CD4-positive, alpha-beta memory T cell (primary cell): Measurements from ENCODE around the gene EEF1E1. TPM values are rescaled to one million over a fixed set of nuclear protein-coding genes. Genes with fewer than 3 reads are reported as not detected.

Experiments used
- CTCF ChIA-PET: fragments of 350-600 bp; sonication (Branson Sonifier 250); formaldehyde crosslinking; loops from one replicate; lab custom pipeline; 2021; ENCODE audit warnings: inconsistent platforms; ENCODE audit not compliant: partially characterized antibody; lab: Charles Lee
- POLR2A ChIA-PET: fragments of 350-600 bp; sonication (Branson Sonifier 250); formaldehyde crosslinking; loops from one replicate; lab custom pipeline; 2021; ENCODE audit not compliant: partially characterized antibody; lab: Charles Lee
- DNase-seq, 5 donors: peaks; one replicate each; pipeline versions ENCODE4 v3.0.0 to v3.0.0-alpha.2; 2020 to 2022; ENCODE audit warnings: mixed read lengths in 1 of 5
- H3K27ac ChIP-seq: one replicate; pipeline ENCODE4 v1.7.0; 2013; ENCODE audit warnings: low read depth, low read length
- H3K27me3 ChIP-seq: 2 replicates; pipeline ENCODE4 v1.7.0; 2013; ENCODE audit warnings: mild to moderate bottlenecking, low read length, moderate library complexity; ENCODE audit not compliant: insufficient read depth
- H3K36me3 ChIP-seq: 2 replicates; pipeline ENCODE4 v1.7.0; 2013; ENCODE audit warnings: mild to moderate bottlenecking, low read length, moderate library complexity; ENCODE audit not compliant: insufficient read depth
- H3K4me1 ChIP-seq: 2 replicates; pipeline ENCODE4 v1.7.0; 2013; ENCODE audit warnings: mild to moderate bottlenecking, low read length, moderate library complexity; ENCODE audit not compliant: insufficient read depth
- H3K4me3 ChIP-seq, 2 donors: one replicate each; pipeline ENCODE4 v1.7.0; 2013; ENCODE audit warnings: low read length in 2 of 2, mild to moderate bottlenecking in 1 of 2
- H3K9me3 ChIP-seq, 2 donors: one replicate each; pipeline ENCODE4 v1.7.0; 2013; ENCODE audit warnings: low read length in 2 of 2, control low read depth in 1 of 2; ENCODE audit not compliant: control insufficient read depth in 1 of 2
- H3K27ac Mint-ChIP-seq, 7 donors: one replicate each; pipeline ENCODE4 v1.8.0; 2020 to 2021; ENCODE audit warnings: mixed read lengths in 7 of 7, mild to moderate bottlenecking in 6 of 7, inconsistent platforms in 3 of 7, moderate library complexity in 3 of 7
- H3K27me3 Mint-ChIP-seq, 2 donors: one replicate each; pipeline ENCODE4 v1.8.0; 2020 to 2021; ENCODE audit warnings: mixed read lengths in 2 of 2
- H3K36me3 Mint-ChIP-seq, 2 donors: one replicate each; pipeline ENCODE4 v1.8.0; 2020 to 2021; ENCODE audit warnings: mixed read lengths in 2 of 2, inconsistent platforms in 1 of 2, mild to moderate bottlenecking in 1 of 2
- H3K4me1 Mint-ChIP-seq, 4 donors: one replicate each; pipeline ENCODE4 v1.8.0; 2020 to 2021; ENCODE audit warnings: mixed read lengths in 4 of 4, mild to moderate bottlenecking in 1 of 4
- H3K4me3 Mint-ChIP-seq, 8 donors: one replicate each; pipeline ENCODE4 v1.8.0; 2020 to 2021; ENCODE audit warnings: mixed read lengths in 8 of 8, mild to moderate bottlenecking in 7 of 8, moderate library complexity in 6 of 8, inconsistent platforms in 3 of 8
- H3K9me3 Mint-ChIP-seq, 8 donors: one replicate each; pipeline ENCODE4 v1.8.0; 2020 to 2021; ENCODE audit warnings: mixed read lengths in 8 of 8, mild to moderate bottlenecking in 5 of 8, inconsistent platforms in 3 of 8, moderate library complexity in 1 of 8
- intact Hi-C: fragments of 100-400 bp; cut with micrococcal nuclease; formaldehyde crosslinking; loops from one replicate; pipeline ENCODE4 v1.15.1; 2023
- polyA plus RNA-seq, 2 donors: library from polyadenylated mRNA; unstranded; fragments of 300-500 nt; fragmentation: Illumina TruSeq; gene quantifications; one replicate each; pipeline ENCODE4 v1.2.3, GENCODE V29; 2021
- total RNA-seq, 2 experiments: library from RNA; stranded (reverse); gene quantifications; one replicate each; pipeline ENCODE4 v1.2.3, GENCODE V29; 2021

The EEF1E1 gene
- total and polyA plus RNA-seq, 4 experiments from 2014 or later, result 14.8 to 82.7 (median 36.8) TPM

GRCh38 chr6:8073758-8074157 is 28.6 kb downstream of the EEF1E1 start:
- no peak overlapping the region for H3K27ac Mint-ChIP-seq
- H3K9me3 Mint-ChIP-seq, result no peaks in the 10 kb centered on the region
- H3K27ac ChIP-seq, result no peak overlapping the region
- peaks cover 0 to 2% (median 0%) of the 10 kb centered on the region in 4 donors for H3K4me1 Mint-ChIP-seq
- no peaks in the 10 kb centered on the region for H3K9me3 ChIP-seq
- H3K36me3 Mint-ChIP-seq, result peaks cover 7 to 20% of the 10 kb centered on the region in 2 donors
- no peaks in the 10 kb centered on the region for H3K27me3 ChIP-seq
- no peaks in the 10 kb centered on the region for H3K36me3 ChIP-seq
- H3K4me3 ChIP-seq, result no peak overlapping the region
- ChIA-PET POLR2A (no interaction called here), CTCF (no interaction called here)
- H3K4me3 Mint-ChIP-seq, result no peak overlapping the region
- H3K27me3 Mint-ChIP-seq, result no peaks in the 10 kb centered on the region
- no peak for DNase-seq
- H3K4me1 ChIP-seq, result no peaks in the 10 kb centered on the region
- intact Hi-C loops, result no loop called here

DNA sequence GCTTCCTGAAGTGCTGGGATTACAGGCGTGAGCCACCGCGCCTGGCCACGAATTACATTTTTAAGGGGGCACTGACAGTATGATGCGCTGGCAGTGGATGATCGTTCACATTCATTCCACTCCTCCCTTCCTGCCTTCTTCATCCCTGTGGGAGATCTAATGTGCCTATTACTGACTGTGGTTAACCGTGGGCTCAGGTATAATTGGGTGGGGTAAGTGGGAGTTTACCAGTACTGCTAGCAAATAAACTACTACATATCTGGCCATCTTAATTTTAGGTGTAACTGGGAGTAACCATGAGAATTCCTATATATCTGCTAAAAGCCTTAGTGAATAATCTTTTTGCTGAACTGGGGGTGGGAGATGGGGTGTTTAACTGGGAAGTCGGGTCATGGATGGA is 31.6 kb downstream of the EEF1E1 start:
- Histone ChIP-seq H3K4me3 (no peak overlapping the region), H3K9me3 (no peaks in the 10 kb centered on the region), H3K4me1 (peaks cover 2% of the 10 kb centered on the region), H3K27me3 (no peaks in the 10 kb centered on the region), H3K36me3 (no peaks in the 10 kb centered on the region), H3K27ac (no peak overlapping the region)
- H3K4me1 Mint-ChIP-seq, result peaks cover 0 to 2% (median under 1%) of the 10 kb centered on the region in 4 donors
- ChIA-PET CTCF (interaction anchor here (1.6 kb wide), 1 partner anchor 12 kb away, joined by 5 read pairs; no protein-coding TSS in a partner anchor), POLR2A (no interaction called here)
- no peak overlapping the region for H3K4me3 Mint-ChIP-seq
- intact Hi-C loops, result no loop called here
- H3K27me3 Mint-ChIP-seq, result no peaks in the 10 kb centered on the region
- H3K27ac Mint-ChIP-seq, result no peak overlapping the region
- no peaks in the 10 kb centered on the region for H3K9me3 Mint-ChIP-seq
- no peak for DNase-seq
- peaks cover 0 to 7% of the 10 kb centered on the region in 2 donors for H3K36me3 Mint-ChIP-seq

GRCh38 chr6:8069631-8070284 is 32.6 kb downstream of the EEF1E1 start:
- intact Hi-C loops, result loop anchor here (10.0 kb wide), 1 partner anchor 475 kb away; the partner anchor contains the start of gene SNRNP48
- no peak overlapping the region for H3K27ac ChIP-seq
- H3K36me3 ChIP-seq, result no peaks in the 10 kb centered on the region
- no peak for DNase-seq
- Mint-ChIP-seq H3K9me3 (no peaks in the 10 kb centered on the region), H3K4me1 (peaks cover 5 to 12% (median 8%) of the 10 kb centered on the region in 4 donors), H3K27ac (no peak overlapping the region), H3K36me3 (peaks cover 0 to 7% of the 10 kb centered on the region in 2 donors), H3K27me3 (no peaks in the 10 kb centered on the region), H3K4me3 (no peak overlapping the region)
- CTCF ChIA-PET, result interaction anchor here (1.6 kb wide), 1 partner anchor 11 kb away, joined by 5 read pairs; no protein-coding TSS in a partner anchor
- POLR2A ChIA-PET, result interaction anchor here (0.9 kb wide), 1 partner anchor 33 kb away, joined by 4 read pairs; the partner anchor contains the start of gene EEF1E1
- H3K27me3 ChIP-seq, result no peaks in the 10 kb centered on the region
- no peaks in the 10 kb centered on the region for H3K9me3 ChIP-seq
- no peak overlapping the region for H3K4me3 ChIP-seq
- H3K4me1 ChIP-seq, result peaks cover 11% of the 10 kb centered on the region

DNA sequence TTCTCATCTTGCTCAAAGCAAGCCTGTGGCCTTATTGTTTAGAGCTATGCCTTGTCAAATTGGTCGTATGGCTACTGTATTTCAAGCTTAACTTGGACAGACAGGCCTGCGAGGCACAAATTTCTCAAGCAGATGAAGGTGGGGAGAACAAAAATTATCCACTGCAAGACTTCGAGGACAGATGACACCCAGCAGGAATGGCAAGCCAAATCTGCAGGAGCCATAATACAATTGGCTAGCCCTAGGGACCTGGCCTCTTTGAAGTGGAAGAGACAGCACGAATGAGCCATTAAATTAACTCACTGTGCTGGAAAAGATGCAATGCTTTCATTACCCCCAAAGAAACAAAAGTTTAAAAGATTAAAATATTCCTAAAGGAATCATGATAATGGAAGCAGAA is 33.2 kb downstream of the EEF1E1 start:
- Histone ChIP-seq H3K4me3 (no peak overlapping the region), H3K36me3 (no peaks in the 10 kb centered on the region), H3K27me3 (no peaks in the 10 kb centered on the region), H3K4me1 (peaks cover 15% of the 10 kb centered on the region), H3K9me3 (no peaks in the 10 kb centered on the region), H3K27ac (no peak overlapping the region)
- DNase-seq, result no peak
- Mint-ChIP-seq H3K27me3 (no peaks in the 10 kb centered on the region), H3K4me3 (no peak overlapping the region), H3K36me3 (peaks cover under 1 to 4% of the 10 kb centered on the region in 2 donors), H3K9me3 (no peaks in the 10 kb centered on the region), H3K27ac (no peak overlapping the region), H3K4me1 (peaks cover 9 to 17% (median 10%) of the 10 kb centered on the region in 4 donors)
- intact Hi-C loops, result loop anchor here (10.0 kb wide), 1 partner anchor 474 kb away; the partner anchor contains the start of gene SNRNP48
- ChIA-PET POLR2A (no interaction called here), CTCF (no interaction called here)

GRCh38 chr6:8066108-8066507 is 36.2 kb downstream of the EEF1E1 start:
- no peaks in the 10 kb centered on the region for H3K27me3 ChIP-seq
- H3K4me1 ChIP-seq, result peaks cover 21% of the 10 kb centered on the region
- no peaks in the 10 kb centered on the region for H3K9me3 Mint-ChIP-seq
- ChIA-PET POLR2A (interaction anchor here (4.4 kb wide), 1 partner anchor 35 kb away, joined by 69 read pairs; the partner anchor contains the start of gene EEF1E1), CTCF (interaction anchor here (0.8 kb wide), 1 partner anchor 34 kb away, joined by 3 read pairs; no protein-coding TSS in a partner anchor)
- peak overlapping the region in 2 of 8 donors; percentile 26 to 37 for H3K4me3 Mint-ChIP-seq
- peaks cover 0 to 17% of the 10 kb centered on the region in 2 donors for H3K36me3 Mint-ChIP-seq
- H3K4me3 ChIP-seq, result no peak overlapping the region
- H3K9me3 ChIP-seq, result no peaks in the 10 kb centered on the region
- peak overlapping the region in 6 of 7 donors; percentile 19 to 97 (median 60) for H3K27ac Mint-ChIP-seq
- H3K36me3 ChIP-seq, result peaks cover 7% of the 10 kb centered on the region
- DNase-seq, result no peak
- intact Hi-C loops, result loop anchor here (10.0 kb wide), 1 partner anchor 471 kb away; the partner anchor contains the start of gene SNRNP48
- no peaks in the 10 kb centered on the region for H3K27me3 Mint-ChIP-seq
- H3K27ac ChIP-seq, result no peak overlapping the region
- H3K4me1 Mint-ChIP-seq, result peaks cover 14 to 28% (median 18%) of the 10 kb centered on the region in 4 donors

DNA sequence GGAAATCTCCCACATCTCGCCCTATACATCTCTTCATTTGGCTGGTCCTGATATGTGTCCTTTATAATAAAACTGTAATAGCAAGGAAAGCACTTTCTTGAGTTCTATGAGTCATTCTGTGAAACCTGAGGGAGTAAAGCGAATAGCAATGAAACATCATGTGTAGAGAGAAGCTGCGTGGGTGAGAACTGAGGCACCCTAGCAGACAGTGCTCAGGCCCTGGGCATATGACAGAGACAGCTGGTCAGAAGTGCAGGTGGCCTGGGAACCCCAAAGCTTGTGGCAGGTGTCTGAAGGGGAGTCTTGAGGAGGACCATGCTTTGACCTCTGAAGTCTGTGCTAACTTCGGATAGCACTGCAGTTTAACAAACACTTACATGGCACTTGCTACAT is 36.8 kb downstream of the EEF1E1 start:
- no peak for DNase-seq
- Mint-ChIP-seq H3K27ac (peak overlapping the region; percentile 96 to 98 (median 97)), H3K27me3 (no peaks in the 10 kb centered on the region), H3K9me3 (no peaks in the 10 kb centered on the region), H3K36me3 (peaks cover 0 to 18% of the 10 kb centered on the region in 2 donors), H3K4me3 (peak overlapping the region in 3 of 8 donors; percentile 23 to 96 (median 92)), H3K4me1 (peaks cover 14 to 28% (median 18%) of the 10 kb centered on the region in 4 donors)
- Histone ChIP-seq H3K36me3 (peaks cover 7% of the 10 kb centered on the region), H3K27me3 (no peaks in the 10 kb centered on the region), H3K4me3 (peak overlapping the region in 1 of 2 donors; percentile 97), H3K4me1 (peaks cover 21% of the 10 kb centered on the region), H3K27ac (peak overlapping the region; percentile 92), H3K9me3 (no peaks in the 10 kb centered on the region)
- ChIA-PET POLR2A (interaction anchor here (2.3 to 4.4 kb wide), 2 partner anchors 36 to 156 kb away, joined by 9 to 69 read pairs; partner anchors contain the start of gene EEF1E1), CTCF (interaction anchor here (0.8 to 1.5 kb wide), 3 partner anchors 31 to 37 kb away, joined by 3 to 9 read pairs (median 4); partner anchors contain the start of gene EEF1E1)
- intact Hi-C loops, result loop anchor here (2.0 to 10.0 kb wide), 2 partner anchors 369 to 471 kb away; partner anchors contain the start of genes SLC35B3 and SNRNP48
